T-helper 2 cell (primary cell): ENCODE measurements around the gene NAA50.

Experiments used
- DNase-seq, 5 experiments: peaks; one replicate each; pipeline versions ENCODE4 v3.0.0 to v3.0.0-alpha.2; 2012 to 2022

NAA50 gene

GRCh38 chr3:113685124-113685523 is 60.9 kb downstream of the NAA50 start:
- no peak for DNase-seq

GRCh38 chr3:113684271-113684819 is 61.7 kb downstream of the NAA50 start:
- DNase-seq: no peak

- no peak for DNase-seq
Observed at GRCh38 chr3:113678773-113679172, 67.3 kb downstream of the NAA50 start.

- no peak for DNase-seq
Observed at GRCh38 chr3:113677737-113678136, 68.3 kb downstream of the NAA50 start.

- no peak for DNase-seq
Observed at GRCh38 chr3:113676261-113676660, 69.8 kb downstream of the NAA50 start.

- DNase-seq: no peak
Observed at GRCh38 chr3:113673593-113673992, 72.5 kb downstream of the NAA50 start.

- no peak for DNase-seq
Observed at GRCh38 chr3:113668015-113668414, 78.0 kb downstream of the NAA50 start.
